Stimulated activated CD8-positive, alpha-beta memory T cell treated with anti-CD3 and anti-CD28 coated beads, Interleukin-4, amount 100 ng/mL, for 48 hours (primary cell): ENCODE data around the gene TRAPPC3.
"Not testable (repeated sequence)": the region's sequence is repeated elsewhere in the genome, so short reads cannot be mapped to it uniquely, and the experiment has no call there.

ENCODE experiments used
- DNase-seq: peaks from one replicate; pipeline ENCODE4 v3.0.0-alpha.2; 2020

Gene TRAPPC3

DNA sequence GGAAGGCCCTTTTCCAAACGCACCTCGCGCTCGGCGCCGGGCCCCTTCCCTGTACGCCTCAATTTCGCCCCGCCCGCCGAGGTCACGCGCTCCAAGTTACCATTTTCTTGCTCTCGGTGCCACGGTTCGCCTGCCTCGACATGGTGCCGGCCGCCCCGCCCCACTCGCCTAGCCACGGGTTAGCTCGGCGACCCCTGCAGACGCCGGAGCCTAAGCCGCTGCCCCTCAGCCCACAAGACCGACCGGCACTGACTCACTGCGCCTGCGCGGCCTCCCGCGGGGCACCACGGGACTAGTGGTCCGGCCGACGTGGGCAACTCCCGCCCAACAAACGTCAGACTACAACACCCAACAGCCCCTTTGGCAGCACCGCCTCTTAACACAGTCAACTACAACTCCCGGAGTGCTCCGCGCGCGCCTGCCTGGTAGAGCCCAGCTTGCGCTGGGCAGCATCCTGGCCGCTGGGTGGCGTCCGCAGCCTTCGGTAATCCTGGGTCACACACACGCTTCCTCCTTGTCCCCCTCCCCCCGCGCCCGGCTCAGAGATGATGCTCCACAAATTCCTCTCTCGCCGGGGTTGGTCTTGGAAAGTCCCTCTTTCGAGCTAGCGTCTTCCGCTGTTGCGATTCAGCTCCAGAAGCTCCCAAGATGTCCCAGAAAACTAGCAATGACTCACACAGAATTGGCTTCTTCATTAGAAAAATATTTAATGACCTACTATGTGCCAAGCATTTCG, at the start of gene TRAPPC3:
TRAPPC3 (minus strand) TSS at position 250 of the 736 bp plus-strand sequence; CDS start at position 142, 108 bp downstream.
- DNase-seq, result peak; percentile 100

GRCh38 chr1:36198641-36199040, 49.4 kb upstream of the TRAPPC3 start:
- no peak for DNase-seq

DNA sequence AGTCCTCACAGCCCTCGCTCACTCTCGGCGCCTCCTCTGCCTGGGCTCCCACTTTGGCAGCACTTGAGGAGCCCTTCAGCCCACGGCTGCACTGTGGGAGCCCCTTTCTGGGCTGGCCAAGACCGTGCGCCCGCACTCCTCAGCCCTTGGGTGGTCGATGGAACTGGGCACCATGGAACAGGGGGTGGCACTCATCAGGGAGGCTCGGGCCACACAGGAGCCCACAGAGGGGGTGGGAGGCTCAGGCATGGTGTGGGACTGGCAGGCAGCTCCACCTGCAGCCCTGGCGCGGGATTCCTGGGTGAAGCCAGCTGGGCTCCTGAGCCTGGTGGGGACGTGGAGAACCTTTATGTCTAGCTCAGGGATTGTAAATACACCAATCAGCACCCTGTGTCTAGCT, 47.5 kb upstream of the TRAPPC3 start:
- not testable (repeated sequence) for DNase-seq

GRCh38 chr1:36187800-36188593, 38.7 kb upstream of the TRAPPC3 start:
- peak; percentile 82 for DNase-seq

DNA sequence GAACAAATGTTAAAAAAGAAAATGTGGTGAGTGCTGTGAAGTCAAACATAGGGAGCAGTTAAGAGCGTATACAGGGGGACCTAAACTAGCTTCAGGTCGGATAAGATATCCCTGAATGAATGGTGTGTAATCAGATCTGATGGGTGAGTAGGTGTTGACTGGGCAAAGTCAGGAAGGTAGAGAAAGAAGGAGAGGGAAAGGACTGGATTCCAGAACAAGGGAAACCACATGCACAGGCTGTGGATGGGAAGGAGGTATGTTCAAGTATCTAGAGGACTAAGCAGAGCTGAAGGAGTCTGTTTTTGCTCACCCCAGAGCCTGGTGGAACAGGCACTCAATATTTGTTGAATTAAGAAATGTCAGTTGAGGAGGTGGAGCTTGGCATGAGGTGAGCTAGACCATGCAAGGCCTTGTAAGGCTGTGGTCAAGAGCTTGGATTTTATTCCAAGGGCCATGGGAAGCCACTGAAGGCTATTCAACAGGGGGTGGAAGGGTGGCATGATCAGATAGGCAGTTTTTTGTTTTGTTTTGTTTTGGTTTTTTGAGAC, 34.1 kb upstream of the TRAPPC3 start:
- DNase-seq, result no peak

DNA sequence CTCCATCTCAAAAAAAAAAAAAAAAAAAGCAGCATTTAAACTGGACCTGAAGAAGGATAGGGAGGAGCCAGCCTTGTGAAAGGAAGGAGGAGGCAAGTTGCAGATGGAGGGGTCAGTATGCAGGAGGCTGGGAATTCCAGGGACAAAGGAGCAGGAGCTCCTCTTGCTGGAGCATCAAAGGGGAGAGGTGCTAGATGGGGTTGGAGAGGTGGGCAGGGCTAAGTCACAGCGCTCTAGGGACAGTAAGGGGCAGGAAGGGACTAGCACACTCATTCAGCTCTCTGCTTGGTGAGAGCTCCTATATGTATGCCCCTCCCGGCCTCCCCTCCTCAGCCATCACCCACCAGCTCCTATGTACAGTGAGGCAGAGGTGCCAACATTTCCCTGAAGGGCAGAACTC, 33.4 kb upstream of the TRAPPC3 start:
- no peak for DNase-seq

DNA sequence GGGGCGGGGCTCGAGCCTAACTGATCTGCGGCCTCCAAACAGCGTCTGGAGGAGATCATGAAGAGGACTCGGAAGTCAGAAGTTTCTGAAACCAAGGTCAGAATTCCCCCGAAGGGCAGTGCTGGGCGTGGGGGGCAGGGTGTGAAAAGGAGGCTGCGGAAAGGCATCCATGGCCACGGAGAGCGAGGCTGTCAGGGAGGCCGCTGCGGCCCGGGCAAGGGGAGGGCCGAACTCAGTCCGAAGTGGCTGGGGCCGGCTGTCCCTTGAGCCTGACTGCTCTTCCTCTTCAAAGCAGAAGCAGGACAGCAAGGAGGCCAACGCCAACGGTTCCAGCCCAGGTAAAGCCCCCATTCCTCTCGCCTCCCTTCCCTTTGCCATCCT, 29.9 kb upstream of the TRAPPC3 start:
- DNase-seq, result no peak

GRCh38 chr1:36178471-36179219, 29.4 kb upstream of the TRAPPC3 start:
- no peak for DNase-seq

DNA sequence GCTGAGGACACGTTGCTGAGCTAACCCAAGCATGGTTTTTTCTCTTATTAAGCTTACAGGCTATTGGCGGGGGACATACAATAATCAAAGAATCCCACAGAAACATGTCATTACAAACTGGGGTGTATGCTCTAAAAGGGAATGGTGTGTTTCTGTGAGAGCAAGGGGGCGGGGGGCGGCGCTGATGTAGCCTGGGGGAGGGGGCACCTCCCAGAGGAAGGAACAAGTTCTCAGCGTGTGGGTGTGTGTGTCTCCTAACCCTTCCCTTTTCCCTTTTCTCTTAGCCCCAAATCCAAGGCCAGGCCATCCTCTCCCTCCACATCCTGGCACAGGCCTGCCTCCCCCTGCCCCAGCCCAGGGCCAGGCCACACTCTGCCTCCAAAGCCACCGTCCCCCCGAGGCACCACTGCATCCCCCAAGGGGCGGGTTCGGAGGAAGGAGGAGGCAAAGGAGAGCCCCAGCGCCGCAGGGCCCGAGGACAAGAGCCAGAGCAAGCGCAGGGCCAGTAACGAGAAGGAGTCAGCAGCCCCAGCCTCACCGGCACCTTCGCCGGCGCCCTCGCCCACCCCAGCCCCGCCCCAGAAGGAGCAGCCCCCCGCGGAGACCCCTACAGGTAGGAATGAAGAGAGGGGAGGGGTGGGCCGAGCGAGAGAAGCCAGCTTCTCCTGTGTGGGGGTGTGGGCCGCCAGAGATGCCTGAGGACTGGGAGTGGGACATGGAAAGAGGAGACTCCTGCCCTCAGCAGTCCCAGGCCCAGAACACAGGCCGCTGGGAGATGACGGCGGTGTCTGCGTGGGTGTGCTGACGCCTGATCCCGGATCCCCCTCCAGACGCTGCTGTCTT, 28.5 kb upstream of the TRAPPC3 start:
- no peak for DNase-seq

GRCh38 chr1:36176106-36176949, 27.0 kb upstream of the TRAPPC3 start:
- no peak for DNase-seq

GRCh38 chr1:36175137-36176095, 26.1 kb upstream of the TRAPPC3 start:
- no peak for DNase-seq

GRCh38 chr1:36174713-36175112, 25.4 kb upstream of the TRAPPC3 start:
- no peak for DNase-seq

DNA sequence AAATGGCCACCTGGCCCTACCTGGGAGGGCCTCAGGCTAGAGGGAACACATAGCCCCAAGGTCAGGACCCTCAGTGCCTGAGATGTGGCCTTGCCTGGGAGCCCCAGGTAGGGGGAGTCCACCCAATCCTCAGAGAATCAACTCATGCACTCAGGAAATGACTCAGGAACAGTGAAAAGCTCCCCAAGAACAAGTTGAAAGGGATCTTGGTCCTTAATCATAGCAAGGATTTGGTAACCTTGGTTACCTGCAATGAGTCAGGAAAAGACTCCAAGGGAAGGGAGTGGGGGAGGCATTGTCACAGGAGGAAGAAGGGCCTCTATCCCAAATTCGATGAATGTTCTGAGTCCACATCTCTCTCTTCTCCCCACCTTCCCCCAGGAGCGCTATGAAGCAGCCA, 23.7 kb upstream of the TRAPPC3 start:
- DNase-seq, result no peak

- DNase-seq, result no peak
These were observed 22.9 kb upstream of the TRAPPC3 start for GRCh38 chr1:36172017-36172747.

DNA sequence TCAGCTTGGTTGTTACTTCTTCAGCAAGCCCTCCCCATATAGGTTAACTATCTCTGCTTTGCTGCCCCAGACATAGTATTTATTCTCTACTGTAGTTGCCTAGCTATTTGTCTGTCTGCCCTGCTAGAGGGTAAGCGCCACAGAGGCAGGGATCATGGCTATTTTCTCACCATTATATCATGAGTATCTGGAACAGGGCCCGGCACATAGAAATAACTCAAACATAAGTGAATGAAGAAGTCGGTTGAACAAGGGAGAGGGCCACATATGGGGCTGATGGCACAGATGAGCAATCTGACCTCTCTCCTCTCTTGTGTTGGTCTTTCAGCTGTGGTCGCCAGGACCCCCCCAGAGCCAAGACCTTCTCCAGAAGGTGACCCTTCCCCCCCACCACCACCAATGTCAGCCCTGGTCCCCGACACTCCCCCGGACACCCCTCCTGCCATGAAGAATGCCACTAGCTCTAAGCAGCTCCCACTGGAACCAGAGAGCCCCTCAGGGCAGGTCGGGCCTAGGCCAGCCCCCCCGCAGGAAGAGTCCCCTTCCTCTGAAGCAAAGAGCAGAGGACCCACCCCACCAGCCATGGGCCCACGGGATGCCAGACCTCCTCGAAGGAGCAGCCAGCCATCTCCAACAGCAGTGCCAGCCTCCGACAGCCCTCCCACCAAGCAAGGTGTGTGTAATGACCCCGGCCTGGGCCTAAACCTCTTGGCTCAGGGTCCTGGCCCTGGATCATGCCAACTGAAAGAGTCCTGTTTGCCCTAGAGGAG, 21.5 kb upstream of the TRAPPC3 start:
- DNase-seq, result no peak

GRCh38 chr1:36168514-36168913, 19.2 kb upstream of the TRAPPC3 start:
- DNase-seq, result no peak

- no peak for DNase-seq
These were observed 17.9 kb upstream of the TRAPPC3 start for GRCh38 chr1:36166938-36167905.
